Mesenteric fat pad (tissue), 1 donor: ENCODE data around the gene FARS2. TPM values are rescaled to one million over a fixed set of nuclear protein-coding genes. Genes with fewer than 3 reads are reported as not detected.
A peak's percentile ranks its signal among the peaks of the same experiment; 100 is the strongest.

ENCODE experiments used
- DNase-seq: peaks from one replicate; pipeline ENCODE4 v3.0.0-alpha.2; 2020; ENCODE audit warnings: low spot score
- total RNA-seq: library from RNA; stranded (reverse); fragmentation: NEBNext Ultra II Directional; extraction: Animal tissue kit (Norgen Biotek cat#: 25700); gene quantifications from one replicate; pipeline ENCODE4 v1.2.1, GENCODE V29; 2021
- donor health status: DM: yes; HTN: yes; CAD: no.

The FARS2 gene
- total RNA-seq, 1 donor from 2014 or later: 13.3 TPM

- no peak for DNase-seq
Measured at GRCh38 chr6:5710936-5711335, 449.6 kb downstream of the FARS2 start.

- no peak for DNase-seq
Measured at GRCh38 chr6:5712349-5713215, 451.3 kb downstream of the FARS2 start.

GRCh38 chr6:5713519-5713918 is 452.2 kb downstream of the FARS2 start:
- no peak for DNase-seq

- no peak for DNase-seq
Measured at GRCh38 chr6:5718231-5718947, 457.1 kb downstream of the FARS2 start.

- peak; percentile 33 for DNase-seq
Measured at GRCh38 chr6:5723841-5724691, 462.8 kb downstream of the FARS2 start.

- no peak for DNase-seq
Measured at GRCh38 chr6:5724911-5725310, 463.6 kb downstream of the FARS2 start.

- peak; percentile 62 for DNase-seq
Measured at GRCh38 chr6:5726976-5727718, 465.8 kb downstream of the FARS2 start.

- DNase-seq: peak; percentile 16
Measured at GRCh38 chr6:5728351-5729079, 467.2 kb downstream of the FARS2 start.

GRCh38 chr6:5729080-5729434 is 467.7 kb downstream of the FARS2 start:
- DNase-seq: no peak

GRCh38 chr6:5729813-5730517 is 468.7 kb downstream of the FARS2 start:
- no peak for DNase-seq

- DNase-seq: no peak
Measured at GRCh38 chr6:5730585-5731263, 469.4 kb downstream of the FARS2 start.

GRCh38 chr6:5731435-5731834 is 470.1 kb downstream of the FARS2 start:
- no peak for DNase-seq

GRCh38 chr6:5732496-5732895 is 471.2 kb downstream of the FARS2 start:
- no peak for DNase-seq

GRCh38 chr6:5736016-5736738 is 474.9 kb downstream of the FARS2 start:
- no peak for DNase-seq

- no peak for DNase-seq
Measured at GRCh38 chr6:5737460-5737859, 476.1 kb downstream of the FARS2 start.

GRCh38 chr6:5738211-5738610 is 476.9 kb downstream of the FARS2 start:
- no peak for DNase-seq

GRCh38 chr6:5744497-5744896 is 483.2 kb downstream of the FARS2 start:
- DNase-seq: no peak

GRCh38 chr6:5745081-5745480 is 483.8 kb downstream of the FARS2 start:
- no peak for DNase-seq
